A549 treated with RU486 at 1 μM for 4 hours (cell line): ENCODE results near the gene UBAP2L. TPM values are rescaled to one million over a fixed set of nuclear protein-coding genes. Genes with fewer than 3 reads are reported as not detected.

Source experiments
- total RNA-seq: library from RNA; stranded (reverse); fragments of 200-300 nt; extraction: Qiagen RNA extraction; gene quantifications from 5 replicates; pipeline ENCODE4 v1.2.3, GENCODE V29; 2022; ENCODE audit warnings: low read depth

The UBAP2L gene
- 103 to 115 TPM (median 111 TPM) in 5 replicates for total RNA-seq

GRCh38 chr1:154220071-154220969 lies at the start of gene UBAP2L:
Gene UBAP2L (plus strand): TSS chr1:154220955. CDS start chr1:154225124, 4,169 bp downstream.

GRCh38 chr1:154191990-154192461 lies 28.7 kb upstream of the UBAP2L start, which contains the start of gene TPM3:
Gene TPM3 (minus strand): TSS chr1:154192100. CDS start chr1:154192018, 82 bp downstream.

GRCh38 chr1:154206196-154206595 lies 14.6 kb upstream of the UBAP2L start, which contains the start of gene CFAP141:
Gene CFAP141 (minus strand): TSS chr1:154206333. CDS start chr1:154206307, 26 bp downstream.

GRCh38 chr1:154272217-154272998 lies 51.7 kb downstream of the UBAP2L start, which contains the start of gene HAX1:
Gene HAX1 (plus strand): TSS chr1:154272629. CDS start chr1:154272724, 95 bp downstream.

Other genes with a start within 250 kb of the UBAP2L start
- gene JTB, start 243.3 kb upstream of the UBAP2L start, total RNA-seq = 106 to 170 TPM (median 153 TPM) in 5 replicates
- gene RAB13, start 234.6 kb upstream of the UBAP2L start, total RNA-seq = 138 to 159 TPM (median 146 TPM) in 5 replicates
- gene RPS27, start 230.2 kb upstream of the UBAP2L start, total RNA-seq = 4,038 to 7,790 TPM (median 4,623 TPM) in 5 replicates
- gene NUP210L, start 65.9 kb upstream of the UBAP2L start, total RNA-seq = not detected in 5 replicates
- gene TPM3, start 28.9 kb upstream of the UBAP2L start, total RNA-seq = 459 to 630 TPM (median 469 TPM) in 5 replicates
- gene CFAP141, start 14.6 kb upstream of the UBAP2L start, total RNA-seq = 0.61 TPM in 1 of 5 replicates, not detected in the others
- 91.2 to 107 TPM (median 95.4 TPM) in 5 replicates for gene HAX1, start 51.7 kb downstream of the UBAP2L start, total RNA-seq
- gene AQP10, start 100.1 kb downstream of the UBAP2L start, total RNA-seq = not detected in 5 replicates
- 23.5 to 36.3 TPM (median 27.9 TPM) in 5 replicates for gene ATP8B2, start 104.6 kb downstream of the UBAP2L start, total RNA-seq
- 12.2 to 15.7 TPM (median 13.1 TPM) in 5 replicates for gene IL6R, start 184.4 kb downstream of the UBAP2L start, total RNA-seq